ENCODE data around the gene CCDC69. TPM values are rescaled to one million over a fixed set of nuclear protein-coding genes. Genes with fewer than 3 reads are reported as not detected.

CCDC69 gene
- polyA plus RNA-seq, 2 of the 4 experiments (the other 2 are of a cell fraction): 2.9 to 3.0 TPM

DNA sequence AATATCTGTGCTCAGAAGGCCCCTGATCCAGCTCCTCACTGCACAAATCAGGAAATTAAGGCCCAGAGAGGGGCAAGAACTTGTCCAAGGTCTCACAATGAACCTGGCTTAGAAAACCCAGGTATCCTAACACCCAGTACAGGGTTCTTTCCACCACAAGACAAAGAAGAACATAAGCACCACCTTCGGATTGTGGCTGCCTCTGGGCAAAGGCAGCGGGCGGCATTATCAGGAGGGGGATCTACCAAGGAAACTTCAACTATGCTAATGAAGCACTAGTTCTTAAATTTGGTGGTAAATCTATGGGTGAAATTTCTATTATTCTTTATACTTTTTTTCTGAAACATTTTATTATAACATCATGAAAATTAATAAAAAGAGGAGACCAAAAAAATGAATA lies 84.2 kb downstream of the CCDC69 start:
- ATAC-seq (no peak), FAIRE-seq (no peak), DNase-seq (ENCODE audit: low read depth in 1 of 2, low spot score in 1 of 2) (no peak)
- no peaks in the 10 kb centered on the region for H3K4me1 ChIP-seq
- ChIA-PET CTCF (interaction anchor here (1.0 to 6.1 kb wide), 5 partner anchors 11 to 99 kb away, joined by 3 to 39 read pairs (median 4); no protein-coding TSS in a partner anchor), POLR2A (no interaction called here)
- no peak overlapping the region for H3K27ac ChIP-seq
- H3K4me3 ChIP-seq: no peak overlapping the region
- TF ChIP-seq POLR2A (IDR thresholded peaks at IDR 0.05; ENCODE audit: low read length) (no peak), EHF (CRISPR knock-in tag; IDR thresholded peaks at IDR 0.05) (no peak), CBX8 (IDR thresholded peaks at IDR 0.05) (no peak), HES2 (IDR thresholded peaks at IDR 0.05) (no peak), FOXS1 (CRISPR knock-in tag; IDR thresholded peaks at IDR 0.05) (no peak), CHD2 (IDR thresholded peaks at IDR 0.05; ENCODE audit: low read length, partially characterized antibody) (no peak), HOXB13 (CRISPR knock-in tag; IDR thresholded peaks at IDR 0.05; ENCODE audit: low read depth) (no peak), USF2 (IDR thresholded peaks at IDR 0.05) (no peak), HEYL (CRISPR knock-in tag; IDR thresholded peaks at IDR 0.05) (no peak), FOSB (CRISPR knock-in tag; IDR thresholded peaks at IDR 0.05) (no peak), JUNB (IDR thresholded peaks at IDR 0.05) (no peak), FOSL2 (IDR thresholded peaks at IDR 0.05) (no peak), FOSL2 (CRISPR knock-in tag; IDR thresholded peaks at IDR 0.05) (no peak), EP300 (IDR thresholded peaks at IDR 0.05) (no peak), HOXB5 (CRISPR knock-in tag; IDR thresholded peaks at IDR 0.05) (no peak)
- TF ChIP-seq, protein P1, sequence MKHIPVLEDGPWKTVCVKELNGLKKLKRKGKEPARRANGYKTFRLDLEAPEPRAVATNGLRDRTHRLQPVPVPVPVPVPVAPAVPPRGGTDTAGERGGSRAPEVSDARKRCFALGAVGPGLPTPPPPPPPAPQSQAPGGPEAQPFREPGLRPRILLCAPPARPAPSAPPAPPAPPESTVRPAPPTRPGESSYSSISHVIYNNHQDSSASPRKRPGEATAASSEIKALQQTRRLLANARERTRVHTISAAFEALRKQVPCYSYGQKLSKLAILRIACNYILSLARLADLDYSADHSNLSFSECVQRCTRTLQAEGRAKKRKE (CRISPR knock-in tag; IDR thresholded peaks at IDR 0.05; ENCODE audit: low read depth): no peak
- TF ChIP-seq, protein P2, sequence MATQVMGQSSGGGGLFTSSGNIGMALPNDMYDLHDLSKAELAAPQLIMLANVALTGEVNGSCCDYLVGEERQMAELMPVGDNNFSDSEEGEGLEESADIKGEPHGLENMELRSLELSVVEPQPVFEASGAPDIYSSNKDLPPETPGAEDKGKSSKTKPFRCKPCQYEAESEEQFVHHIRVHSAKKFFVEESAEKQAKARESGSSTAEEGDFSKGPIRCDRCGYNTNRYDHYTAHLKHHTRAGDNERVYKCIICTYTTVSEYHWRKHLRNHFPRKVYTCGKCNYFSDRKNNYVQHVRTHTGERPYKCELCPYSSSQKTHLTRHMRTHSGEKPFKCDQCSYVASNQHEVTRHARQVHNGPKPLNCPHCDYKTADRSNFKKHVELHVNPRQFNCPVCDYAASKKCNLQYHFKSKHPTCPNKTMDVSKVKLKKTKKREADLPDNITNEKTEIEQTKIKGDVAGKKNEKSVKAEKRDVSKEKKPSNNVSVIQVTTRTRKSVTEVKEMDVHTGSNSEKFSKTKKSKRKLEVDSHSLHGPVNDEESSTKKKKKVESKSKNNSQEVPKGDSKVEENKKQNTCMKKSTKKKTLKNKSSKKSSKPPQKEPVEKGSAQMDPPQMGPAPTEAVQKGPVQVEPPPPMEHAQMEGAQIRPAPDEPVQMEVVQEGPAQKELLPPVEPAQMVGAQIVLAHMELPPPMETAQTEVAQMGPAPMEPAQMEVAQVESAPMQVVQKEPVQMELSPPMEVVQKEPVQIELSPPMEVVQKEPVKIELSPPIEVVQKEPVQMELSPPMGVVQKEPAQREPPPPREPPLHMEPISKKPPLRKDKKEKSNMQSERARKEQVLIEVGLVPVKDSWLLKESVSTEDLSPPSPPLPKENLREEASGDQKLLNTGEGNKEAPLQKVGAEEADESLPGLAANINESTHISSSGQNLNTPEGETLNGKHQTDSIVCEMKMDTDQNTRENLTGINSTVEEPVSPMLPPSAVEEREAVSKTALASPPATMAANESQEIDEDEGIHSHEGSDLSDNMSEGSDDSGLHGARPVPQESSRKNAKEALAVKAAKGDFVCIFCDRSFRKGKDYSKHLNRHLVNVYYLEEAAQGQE (IDR thresholded peaks at IDR 0.05): no peak
- TF ChIP-seq, protein P3, sequence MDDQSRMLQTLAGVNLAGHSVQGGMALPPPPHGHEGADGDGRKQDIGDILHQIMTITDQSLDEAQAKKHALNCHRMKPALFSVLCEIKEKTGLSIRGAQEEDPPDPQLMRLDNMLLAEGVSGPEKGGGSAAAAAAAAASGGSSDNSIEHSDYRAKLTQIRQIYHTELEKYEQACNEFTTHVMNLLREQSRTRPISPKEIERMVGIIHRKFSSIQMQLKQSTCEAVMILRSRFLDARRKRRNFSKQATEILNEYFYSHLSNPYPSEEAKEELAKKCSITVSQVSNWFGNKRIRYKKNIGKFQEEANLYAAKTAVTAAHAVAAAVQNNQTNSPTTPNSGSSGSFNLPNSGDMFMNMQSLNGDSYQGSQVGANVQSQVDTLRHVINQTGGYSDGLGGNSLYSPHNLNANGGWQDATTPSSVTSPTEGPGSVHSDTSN (IDR thresholded peaks at IDR 0.05): no peak
- no peak overlapping the region for H3K4me2 ChIP-seq
- WGBS (ENCODE audit: missing lambda C conversion rate): 92% methylated on average over 3 of the region's 3 CpGs
- H3K9me3 ChIP-seq: no peaks in the 10 kb centered on the region

DNA sequence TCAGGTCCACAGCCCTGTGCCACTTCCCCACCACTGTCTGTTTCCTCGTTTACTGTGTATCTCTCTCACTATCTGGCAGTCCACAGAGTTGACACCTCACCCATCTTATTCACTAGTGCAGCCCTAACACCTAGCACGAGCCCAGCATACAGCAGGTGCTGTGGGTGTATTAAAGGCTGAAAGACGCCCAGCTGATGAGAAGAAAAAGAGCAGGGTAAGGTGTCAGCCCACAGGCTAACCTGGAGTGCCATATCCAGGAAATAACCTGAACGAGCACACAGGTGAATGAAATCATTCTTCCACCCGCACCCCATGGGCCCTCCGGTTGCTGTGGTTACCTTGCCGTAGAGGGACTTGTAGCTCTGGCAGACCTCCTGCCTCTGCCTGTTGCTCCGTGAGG lies 84.9 kb downstream of the CCDC69 start:
- Histone ChIP-seq H3K4me2 (no peak overlapping the region), H3K4me1 (no peaks in the 10 kb centered on the region), H3K27ac (no peak overlapping the region), H3K9me3 (no peaks in the 10 kb centered on the region), H3K4me3 (no peak overlapping the region)
- TF ChIP-seq SMC3 (IDR thresholded peaks at IDR 0.05) (no peak), USF2 (IDR thresholded peaks at IDR 0.05) (no peak), NPAS2 (CRISPR knock-in tag; IDR thresholded peaks at IDR 0.05; ENCODE audit: borderline replicate concordance) (no peak), RNF2 (IDR thresholded peaks at IDR 0.05; ENCODE audit: borderline replicate concordance, low read depth) (no peak), ZC3H11A (IDR thresholded peaks at IDR 0.05) (no peak), E2F6 (IDR thresholded peaks at IDR 0.05; ENCODE audit: borderline replicate concordance, low read depth) (no peak), MAZ (IDR thresholded peaks at IDR 0.05; ENCODE audit: borderline replicate concordance, low read depth, low read length) (no peak)
- TF ChIP-seq, protein P4, sequence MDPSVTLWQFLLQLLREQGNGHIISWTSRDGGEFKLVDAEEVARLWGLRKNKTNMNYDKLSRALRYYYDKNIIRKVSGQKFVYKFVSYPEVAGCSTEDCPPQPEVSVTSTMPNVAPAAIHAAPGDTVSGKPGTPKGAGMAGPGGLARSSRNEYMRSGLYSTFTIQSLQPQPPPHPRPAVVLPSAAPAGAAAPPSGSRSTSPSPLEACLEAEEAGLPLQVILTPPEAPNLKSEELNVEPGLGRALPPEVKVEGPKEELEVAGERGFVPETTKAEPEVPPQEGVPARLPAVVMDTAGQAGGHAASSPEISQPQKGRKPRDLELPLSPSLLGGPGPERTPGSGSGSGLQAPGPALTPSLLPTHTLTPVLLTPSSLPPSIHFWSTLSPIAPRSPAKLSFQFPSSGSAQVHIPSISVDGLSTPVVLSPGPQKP (IDR thresholded peaks at IDR 0.05; ENCODE audit: low read depth, low read length): no peak
- WGBS (ENCODE audit: missing lambda C conversion rate): 79% methylated on average over 8 of the region's 8 CpGs
- POLR2A ChIA-PET: no interaction called here
- DNase-seq (ENCODE audit: low read depth in 1 of 2, low spot score in 1 of 2) (no peak), ATAC-seq (no peak), FAIRE-seq (no peak)
- CTCF ChIA-PET: interaction anchor here (1.0 to 6.1 kb wide), 6 partner anchors 10 to 100 kb away, joined by 3 to 39 read pairs (median 4); no protein-coding TSS in a partner anchor
